HepG2 (cell line): ENCODE data around the gene SLC22A23. TPM values are rescaled to one million over a fixed set of nuclear protein-coding genes. Genes with fewer than 3 reads are reported as not detected.

Source experiments
- ATF7 ChIP-seq, 2 experiments: fragments of 450-650 bp in 1 of 2; sonication (generic) in 1 of 2; formaldehyde crosslinking in 1 of 2; IDR thresholded peaks; 2 replicates each; pipeline versions ENCODE4 v1.4.0 to v1.6.1; 2016 to 2020; ENCODE audit warnings: antibody characterized with exemption in 1 of 2, mild to moderate bottlenecking in 1 of 2, missing genetic modification reagents in 1 of 2
- CENPT ChIP-seq: sonication (generic); formaldehyde crosslinking; IDR thresholded peaks from 2 replicates; pipeline ENCODE4 v1.8.0; 2022; ENCODE audit warnings: low read depth, mild to moderate bottlenecking, moderate library complexity, missing genetic modification reagents
- EHMT2 ChIP-seq: fragments of 200-600 bp; sonication (generic); IDR thresholded peaks from 2 replicates; pipeline ENCODE4 v1.7.0; 2017; ENCODE audit warnings: antibody characterized with exemption, low read depth, low read length, borderline replicate concordance
- ELF1 ChIP-seq: sonication (generic); formaldehyde crosslinking; IDR thresholded peaks from 2 replicates; pipeline ENCODE4 v1.4.0; 2020; ENCODE audit warnings: missing genetic modification reagents
- ELF4 ChIP-seq: sonication (generic); formaldehyde crosslinking; IDR thresholded peaks from 2 replicates; pipeline ENCODE4 v1.5.0; 2020; ENCODE audit warnings: missing genetic modification reagents, mild to moderate bottlenecking, moderate library complexity, borderline replicate concordance
- ETV5 ChIP-seq: IDR thresholded peaks from 2 replicates; pipeline ENCODE4 v1.6.1; 2018; ENCODE audit warnings: missing biosample characterization, missing genetic modification reagents, inconsistent platforms, borderline replicate concordance
- FLYWCH1 ChIP-seq: sonication (generic); formaldehyde crosslinking; IDR thresholded peaks from 2 replicates; pipeline ENCODE4 v1.8.1; 2023; ENCODE audit warnings: mild to moderate bottlenecking, missing genetic modification reagents
- FOXC1 ChIP-seq: sonication (generic); formaldehyde crosslinking; IDR thresholded peaks from 2 replicates; pipeline ENCODE4 v1.8.0; 2022; ENCODE audit warnings: mild to moderate bottlenecking, missing genetic modification reagents, borderline replicate concordance
- HNF1A ChIP-seq, 2 experiments: sonication (generic) in 1 of 2; formaldehyde crosslinking in 1 of 2; IDR thresholded peaks; 2 replicates each; pipeline versions ENCODE4 v1.4.0 to v1.6.1; 2016 to 2020; ENCODE audit warnings: borderline replicate concordance in 1 of 2, low read depth in 1 of 2, mild to moderate bottlenecking in 1 of 2, missing genetic modification reagents in 1 of 2
- IKZF4 ChIP-seq: sonication (generic); formaldehyde crosslinking; IDR thresholded peaks from 2 replicates; pipeline ENCODE4 v1.5.1; 2020; ENCODE audit warnings: borderline replicate concordance, mild to moderate bottlenecking, low read depth, missing genetic modification reagents; ENCODE audit errors: not compliant biosample characterization
- MAFK ChIP-seq, 2 experiments: IDR thresholded peaks in 1 of 2; conservative IDR thresholded peaks in 1 of 2; 2 replicates each; pipeline ENCODE4 v1.6.1; 2011; ENCODE audit warnings: improper control_type of control experiment in 2 of 2, low read length in 2 of 2
- MEIS1 ChIP-seq: sonication (generic); formaldehyde crosslinking; IDR thresholded peaks from 2 replicates; pipeline ENCODE4 v1.9.0; 2021; ENCODE audit warnings: mild to moderate bottlenecking, missing genetic modification reagents, moderate library complexity, borderline replicate concordance
- POLR2AphosphoS5 ChIP-seq: IDR thresholded peaks from 2 replicates; pipeline ENCODE4 v1.6.1; 2012; ENCODE audit warnings: low read depth, low read length
- SMARCE1 ChIP-seq: fragments of 450-650 bp; IDR thresholded peaks from 2 replicates; pipeline ENCODE4 v1.6.1; 2017; ENCODE audit warnings: borderline replicate concordance
- SNAI1 ChIP-seq: sonication (generic); formaldehyde crosslinking; IDR thresholded peaks from 2 replicates; pipeline ENCODE4 v1.5.0; 2020; ENCODE audit warnings: mild to moderate bottlenecking, missing genetic modification reagents, borderline replicate concordance
- SRY ChIP-seq: sonication (generic); formaldehyde crosslinking; IDR thresholded peaks from 2 replicates; pipeline ENCODE4 v1.8.0; 2022; ENCODE audit warnings: mild to moderate bottlenecking, missing genetic modification reagents
- TCF7L2 ChIP-seq: IDR thresholded peaks from 2 replicates; pipeline ENCODE4 v1.6.1; 2011; ENCODE audit warnings: mild to moderate bottlenecking, low read depth, low read length, moderate library complexity
- ZFAT ChIP-seq: sonication (generic); formaldehyde crosslinking; conservative IDR thresholded peaks from 2 replicates; pipeline ENCODE4 v1.8.1; 2023; ENCODE audit warnings: missing genetic modification reagents, inconsistent platforms
- ZMYM3 ChIP-seq: sonication (generic); formaldehyde crosslinking; IDR thresholded peaks from 2 replicates; pipeline ENCODE4 v1.5.1; 2020; ENCODE audit warnings: mild to moderate bottlenecking, missing genetic modification reagents
- ZNF331 ChIP-seq: sonication (generic); formaldehyde crosslinking; IDR thresholded peaks from 2 replicates; pipeline ENCODE4 v1.4.0; 2020; ENCODE audit warnings: missing genetic modification reagents
- ZNF616 ChIP-seq: sonication (generic); formaldehyde crosslinking; IDR thresholded peaks from 2 replicates; pipeline ENCODE4 v1.5.0; 2020; ENCODE audit warnings: low read depth, mild to moderate bottlenecking, missing genetic modification reagents
- ZNF747 ChIP-seq: sonication (generic); formaldehyde crosslinking; IDR thresholded peaks from 2 replicates; pipeline ENCODE4 v1.8.1; 2023; ENCODE audit warnings: missing genetic modification reagents, mild to moderate bottlenecking, borderline replicate concordance
- polyA plus RNA-seq, 8 experiments: library from polyadenylated mRNA; depleted of rRNA in 3 of 8; stranded (reverse) in 7 of 8; unstranded in 1 of 8; fragments of >200 nt; fragmentation: Illumina TruSeq in 4 of 8; extraction: Trizol in 4 of 8; gene quantifications; 2 replicates each; pipeline versions ENCODE4 v1.2.1 to v1.2.3, GENCODE V29; 2011 to 2016; ENCODE audit warnings: low read depth in 4 of 8, missing spikeins in 1 of 8, mixed read lengths in 1 of 8; ENCODE audit not compliant: insufficient read depth in 1 of 8
- total RNA-seq, 5 experiments: library from RNA; depleted of rRNA; stranded (reverse); fragments of >200 nt; fragmentation: Illumina TruSeq; extraction: Trizol; gene quantifications; 2 replicates each; pipeline ENCODE4 v1.2.3, GENCODE V29; 2016; ENCODE audit warnings: low read depth in 1 of 5
- TF ChIP-seq, protein P1 (sequence below): sonication (generic); formaldehyde crosslinking; IDR thresholded peaks from 2 replicates; pipeline ENCODE4 v1.4.0; 2020; ENCODE audit warnings: missing genetic modification reagents

Gene SLC22A23
- total and polyA plus RNA-seq, 2 of the 13 experiments (the other 11 are each of a cell fraction or from before 2014, with no cell fraction given), result 11.8 to 17.5 TPM

DNA sequence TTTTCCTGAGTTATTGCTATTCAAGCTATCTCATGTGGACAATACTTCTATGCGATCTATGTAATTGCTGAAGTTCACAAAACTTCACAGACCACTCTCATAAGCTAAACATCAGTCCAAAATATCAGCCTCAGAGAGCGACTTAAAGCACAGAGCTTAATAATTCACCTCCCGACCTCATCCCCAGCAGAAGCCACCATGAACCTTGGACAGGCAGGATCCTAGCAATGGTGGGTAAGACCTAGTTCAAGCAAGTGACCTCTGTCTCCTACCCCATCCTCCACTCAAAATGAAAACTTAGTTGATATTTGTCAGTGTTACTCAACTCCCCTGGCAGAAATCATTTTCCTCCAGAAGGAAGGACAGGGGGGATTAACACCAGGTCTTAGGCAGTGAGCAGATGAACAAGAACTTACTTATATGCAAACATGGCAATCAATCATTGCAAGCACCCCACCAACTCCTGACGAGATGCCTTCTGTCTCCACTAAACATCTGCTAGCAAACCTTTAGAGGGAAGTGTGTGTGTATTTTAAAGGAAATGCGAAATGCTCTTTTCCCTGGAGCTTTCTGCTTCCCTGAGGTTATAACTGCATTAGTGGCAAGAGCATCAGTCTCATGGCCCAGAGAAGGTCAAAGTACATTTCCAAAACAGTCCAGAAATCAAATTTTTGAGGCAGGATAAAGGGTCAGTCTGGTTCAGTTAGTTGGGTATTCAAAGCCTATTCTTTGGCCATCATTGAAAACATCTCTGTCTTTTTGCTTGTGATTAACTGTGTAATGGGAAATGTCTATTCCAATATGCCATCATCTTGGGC, 90.0 kb downstream of the SLC22A23 start (continued):
- TF ChIP-seq POLR2AphosphoS5 (0 out of 2 replicates have a peak, but pooled peaks have one; percentile 19), MEIS1 (peak; percentile 53; the same call in 1 of the 2 replicates), ETV5 (CRISPR knock-in tag) (peak; percentile 57; the same call in 1 of the 2 replicates), ZMYM3 (peak; percentile 36; the same call in 1 of the 2 replicates), ZNF331 (CRISPR knock-in tag) (peak; percentile 69; the same call in 1 of the 2 replicates), SNAI1 (CRISPR knock-in tag) (no peak), ZNF747 (CRISPR knock-in tag) (peak; percentile 75; the same call in 1 of the 2 replicates), TCF7L2 (no peak), FLYWCH1 (CRISPR knock-in tag) (no peak), ATF7 (IDR thresholded peaks at IDR 0.05) (no peak), ATF7 (CRISPR knock-in tag; IDR thresholded peaks at IDR 0.05) (no peak), IKZF4 (CRISPR knock-in tag) (no peak), CENPT (CRISPR knock-in tag) (no peak), HNF1A (IDR thresholded peaks at IDR 0.05; ENCODE audit: low read depth) (peak; percentile 85), HNF1A (CRISPR knock-in tag; IDR thresholded peaks at IDR 0.05; ENCODE audit: borderline replicate concordance) (peak; percentile 91), EHMT2 (peak; percentile 87; the same call in 1 of the 2 replicates), FOXC1 (CRISPR knock-in tag) (peak; percentile 40; the same call in 1 of the 2 replicates), ZNF616 (CRISPR knock-in tag) (no peak), ZFAT (CRISPR knock-in tag) (no peak), SRY (peak; percentile 13; the same call in 1 of the 2 replicates), ELF4 (0 out of 2 replicates have a peak, but pooled peaks have one; percentile 48), MAFK (conservative IDR thresholded peaks at IDR 0.05 in 1 of 2, IDR thresholded peaks at IDR 0.05 in 1 of 2; ENCODE audit: low read length in 2 of 2) (peak in 1 of 2 experiments; percentile 6; a peak in 1 of 4 replicates), ELF1 (CRISPR knock-in tag) (no peak), SMARCE1 (no peak)
- TF ChIP-seq, protein P1, sequence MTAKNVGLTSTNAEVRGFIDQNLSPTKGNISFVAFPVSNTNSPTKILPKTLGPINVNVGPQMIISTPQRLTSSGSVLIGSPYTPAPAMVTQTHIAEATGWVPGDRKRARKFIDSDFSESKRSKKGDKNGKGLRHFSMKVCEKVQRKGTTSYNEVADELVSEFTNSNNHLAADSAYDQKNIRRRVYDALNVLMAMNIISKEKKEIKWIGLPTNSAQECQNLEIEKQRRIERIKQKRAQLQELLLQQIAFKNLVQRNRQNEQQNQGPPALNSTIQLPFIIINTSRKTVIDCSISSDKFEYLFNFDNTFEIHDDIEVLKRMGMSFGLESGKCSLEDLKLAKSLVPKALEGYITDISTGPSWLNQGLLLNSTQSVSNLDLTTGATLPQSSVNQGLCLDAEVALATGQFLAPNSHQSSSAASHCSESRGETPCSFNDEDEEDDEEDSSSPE, result 0 out of 2 replicates have a peak, but pooled peaks have one; percentile 27
